Raji (cell line): ENCODE data around the gene CLEC2L.

Source experiments
- POLR2A ChIP-seq: IDR thresholded peaks from 2 replicates; pipeline ENCODE4 v1.6.1; 2011; ENCODE audit warnings: low read depth, low read length, control low read depth; ENCODE audit not compliant: insufficient read depth

CLEC2L gene

GRCh38 chr7:139538881-139539635, 15.6 kb downstream of the CLEC2L start:
- no peak for TF ChIP-seq POLR2A

- TF ChIP-seq POLR2A, result no peak
Measured at GRCh38 chr7:139540203-139540602, 16.7 kb downstream of the CLEC2L start.

GRCh38 chr7:139541600-139542307, 18.3 kb downstream of the CLEC2L start:
- TF ChIP-seq POLR2A, result no peak

- no peak for TF ChIP-seq POLR2A
Measured at GRCh38 chr7:139542308-139543151, 19.0 kb downstream of the CLEC2L start.

GRCh38 chr7:139543801-139544603, 20.5 kb downstream of the CLEC2L start:
- TF ChIP-seq POLR2A, result no peak

GRCh38 chr7:139544645-139545044, 21.2 kb downstream of the CLEC2L start:
- no peak for TF ChIP-seq POLR2A

- no peak for TF ChIP-seq POLR2A
Measured at GRCh38 chr7:139548302-139549028, 25.0 kb downstream of the CLEC2L start.

- TF ChIP-seq POLR2A, result no peak
Measured at GRCh38 chr7:139557857-139558581, 34.5 kb downstream of the CLEC2L start.

GRCh38 chr7:139559364-139560105, 36.0 kb downstream of the CLEC2L start:
- no peak for TF ChIP-seq POLR2A

- no peak for TF ChIP-seq POLR2A
Measured at GRCh38 chr7:139560199-139560598, 36.7 kb downstream of the CLEC2L start.

- no peak for TF ChIP-seq POLR2A
Measured at GRCh38 chr7:139560678-139561077, 37.2 kb downstream of the CLEC2L start.

GRCh38 chr7:139562491-139562890, 39.0 kb downstream of the CLEC2L start:
- TF ChIP-seq POLR2A, result no peak
